Coronary artery (tissue), 2 donors: ENCODE data around the gene SNX27.

ENCODE experiments used
- DNase-seq: peaks from one replicate; pipeline ENCODE4 v3.0.0-alpha.2; 2017; ENCODE audit warnings: low spot score
- H3K27ac ChIP-seq, 2 donors: fragments of 200-600 bp; sonication (generic); one replicate each; pipeline ENCODE4 v1.5.1; 2016 to 2019
- H3K4me3 ChIP-seq: fragments of 200-600 bp; sonication (generic); 2 replicates; pipeline ENCODE4 v1.5.1; 2016; ENCODE audit warnings: mild to moderate bottlenecking, moderate library complexity
- CTCF ChIP-seq: fragments of 200-600 bp; sonication (generic); IDR thresholded peaks from one replicate; pipeline ENCODE4 v1.5.1; 2019; ENCODE audit warnings: antibody characterized with exemption

SNX27 gene

GRCh38 chr1:151583796-151584195, 28.1 kb upstream of the SNX27 start:
- no peak overlapping the region for H3K4me3 ChIP-seq
- no peak for TF ChIP-seq CTCF
- no peak overlapping the region for H3K27ac ChIP-seq
- no peak for DNase-seq

GRCh38 chr1:151584278-151584677, 27.6 kb upstream of the SNX27 start:
- no peak overlapping the region for H3K27ac ChIP-seq
- no peak overlapping the region for H3K4me3 ChIP-seq
- TF ChIP-seq CTCF, result no peak
- no peak for DNase-seq

- no peak for TF ChIP-seq CTCF
- no peak overlapping the region for H3K4me3 ChIP-seq
- DNase-seq, result no peak
- H3K27ac ChIP-seq, result no peak overlapping the region
These were observed 27.1 kb upstream of the SNX27 start for GRCh38 chr1:151584780-151585179.

GRCh38 chr1:151585622-151586021, 26.2 kb upstream of the SNX27 start:
- no peak overlapping the region for H3K27ac ChIP-seq
- H3K4me3 ChIP-seq, result no peak overlapping the region
- no peak for TF ChIP-seq CTCF
- no peak for DNase-seq

GRCh38 chr1:151590961-151591360, 20.9 kb upstream of the SNX27 start:
- H3K4me3 ChIP-seq, result no peak overlapping the region
- H3K27ac ChIP-seq, result no peak overlapping the region
- no peak for TF ChIP-seq CTCF
- no peak for DNase-seq

GRCh38 chr1:151593730-151594129, 18.1 kb upstream of the SNX27 start:
- Histone ChIP-seq H3K27ac (no peak overlapping the region), H3K4me3 (peak overlapping the region; percentile 34)
- DNase-seq, result no peak
- no peak for TF ChIP-seq CTCF

- Histone ChIP-seq H3K4me3 (peak overlapping the region; percentile 34), H3K27ac (no peak overlapping the region)
- TF ChIP-seq CTCF, result peak; percentile 87
- DNase-seq, result no peak
These were observed 17.7 kb upstream of the SNX27 start for GRCh38 chr1:151594143-151594625.
